ENCODE results near the gene RIPOR3. TPM values are rescaled to one million over a fixed set of nuclear protein-coding genes. Genes with fewer than 3 reads are reported as not detected.
A peak's percentile ranks its signal among the peaks of the same experiment; 100 is the strongest.

Gene RIPOR3
- polyA plus RNA-seq, 1 experiment: 11.5 TPM

- ChIA-PET CTCF (interaction anchor here (1.3 to 1.8 kb wide), 4 partner anchors 14 to 91 kb away, joined by 3 to 9 read pairs (median 6); no protein-coding TSS in a partner anchor), POLR2A (no interaction called here)
- Histone ChIP-seq H3K9me3 (ENCODE audit: control insufficient read depth, insufficient read depth, low read length) (no peaks in the 10 kb centered on the region), H3K4me3 (ENCODE audit: low read depth, low read length) (no peak overlapping the region), H3K27me3 (ENCODE audit: control insufficient read depth, insufficient read depth, low read length) (no peaks in the 10 kb centered on the region), H3K27ac (ENCODE audit: low read depth, low read length) (no peak overlapping the region)
- DNase-seq (ENCODE audit: low read depth, low spot score): no peak
- TF ChIP-seq, protein P1, sequence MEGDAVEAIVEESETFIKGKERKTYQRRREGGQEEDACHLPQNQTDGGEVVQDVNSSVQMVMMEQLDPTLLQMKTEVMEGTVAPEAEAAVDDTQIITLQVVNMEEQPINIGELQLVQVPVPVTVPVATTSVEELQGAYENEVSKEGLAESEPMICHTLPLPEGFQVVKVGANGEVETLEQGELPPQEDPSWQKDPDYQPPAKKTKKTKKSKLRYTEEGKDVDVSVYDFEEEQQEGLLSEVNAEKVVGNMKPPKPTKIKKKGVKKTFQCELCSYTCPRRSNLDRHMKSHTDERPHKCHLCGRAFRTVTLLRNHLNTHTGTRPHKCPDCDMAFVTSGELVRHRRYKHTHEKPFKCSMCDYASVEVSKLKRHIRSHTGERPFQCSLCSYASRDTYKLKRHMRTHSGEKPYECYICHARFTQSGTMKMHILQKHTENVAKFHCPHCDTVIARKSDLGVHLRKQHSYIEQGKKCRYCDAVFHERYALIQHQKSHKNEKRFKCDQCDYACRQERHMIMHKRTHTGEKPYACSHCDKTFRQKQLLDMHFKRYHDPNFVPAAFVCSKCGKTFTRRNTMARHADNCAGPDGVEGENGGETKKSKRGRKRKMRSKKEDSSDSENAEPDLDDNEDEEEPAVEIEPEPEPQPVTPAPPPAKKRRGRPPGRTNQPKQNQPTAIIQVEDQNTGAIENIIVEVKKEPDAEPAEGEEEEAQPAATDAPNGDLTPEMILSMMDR (IDR thresholded peaks at IDR 0.05; ENCODE audit: low read depth, low read length): no peak
Measured at GRCh38 chr20:50726955-50727791, 35.8 kb upstream of the RIPOR3 start.

- DNase-seq (ENCODE audit: low read depth, low spot score): no peak
- POLR2A ChIA-PET: interaction anchor here (1.6 kb wide), 1 partner anchor 70 kb away, joined by 5 read pairs; no protein-coding TSS in a partner anchor
- no peak overlapping the region for H3K27ac ChIP-seq (ENCODE audit: low read depth, low read length)
- H3K27me3 ChIP-seq (ENCODE audit: control insufficient read depth, insufficient read depth, low read length): no peaks in the 10 kb centered on the region
- CTCF ChIA-PET: interaction anchor here (1.0 to 2.1 kb wide), 3 partner anchors 24 to 90 kb away, joined by 4 to 14 read pairs (median 6); no protein-coding TSS in a partner anchor
- no peak overlapping the region for H3K4me3 ChIP-seq (ENCODE audit: low read depth, low read length)
- TF ChIP-seq, protein P1 (IDR thresholded peaks at IDR 0.05; ENCODE audit: low read depth, low read length): no peak
- H3K9me3 ChIP-seq (ENCODE audit: control insufficient read depth, insufficient read depth, low read length): no peaks in the 10 kb centered on the region
Measured at GRCh38 chr20:50725724-50726005, 34.3 kb upstream of the RIPOR3 start.

GRCh38 chr20:50724851-50725723, 33.7 kb upstream of the RIPOR3 start:
- H3K9me3 ChIP-seq (ENCODE audit: control insufficient read depth, insufficient read depth, low read length): no peaks in the 10 kb centered on the region
- DNase-seq (ENCODE audit: low read depth, low spot score): peak; percentile 90
- H3K4me3 ChIP-seq (ENCODE audit: low read depth, low read length): no peak overlapping the region; the same call in 1 of the 2 replicates
- CTCF ChIA-PET: interaction anchor here (1.0 to 2.1 kb wide), 5 partner anchors 11 to 421 kb away, joined by 3 to 14 read pairs (median 4); no protein-coding TSS in a partner anchor
- peak overlapping the region; percentile 82 for H3K27ac ChIP-seq (ENCODE audit: low read depth, low read length)
- H3K27me3 ChIP-seq (ENCODE audit: control insufficient read depth, insufficient read depth, low read length): no peaks in the 10 kb centered on the region
- POLR2A ChIA-PET: interaction anchor here (0.6 to 1.6 kb wide), 10 partner anchors 11 to 184 kb away, joined by 3 to 7 read pairs (median 4); no protein-coding TSS in a partner anchor
- TF ChIP-seq, protein P1 (IDR thresholded peaks at IDR 0.05; ENCODE audit: low read depth, low read length): no peak

GRCh38 chr20:50724112-50724725, 32.9 kb upstream of the RIPOR3 start:
- ChIA-PET POLR2A (interaction anchor here (0.6 to 1.6 kb wide), 7 partner anchors 11 to 185 kb away, joined by 3 to 7 read pairs (median 5); no protein-coding TSS in a partner anchor), CTCF (interaction anchor here (1.0 to 2.1 kb wide), 4 partner anchors 10 to 420 kb away, joined by 3 to 14 read pairs (median 4); no protein-coding TSS in a partner anchor)
- TF ChIP-seq, protein P1 (IDR thresholded peaks at IDR 0.05; ENCODE audit: low read depth, low read length): no peak
- Histone ChIP-seq H3K27me3 (ENCODE audit: control insufficient read depth, insufficient read depth, low read length) (no peaks in the 10 kb centered on the region), H3K4me3 (ENCODE audit: low read depth, low read length) (no peak overlapping the region), H3K27ac (ENCODE audit: low read depth, low read length) (peak overlapping the region; percentile 82), H3K9me3 (ENCODE audit: control insufficient read depth, insufficient read depth, low read length) (no peaks in the 10 kb centered on the region)
- no peak for DNase-seq (ENCODE audit: low read depth, low spot score)

All from AG04450 (cell line).